ENCODE results near the gene CARMIL1. TPM values are rescaled to one million over a fixed set of nuclear protein-coding genes. Genes with fewer than 3 reads are reported as not detected.

CARMIL1 gene
- total and polyA plus RNA-seq, 7 experiments from 2014 or later, result 2.2 to 12.8 (median 9.3) TPM

- H3K4me1 ChIP-seq (ENCODE audit: control insufficient read depth in 2 of 2, insufficient read depth in 2 of 2, low read length in 2 of 2), result peaks cover 14 to 15% of the 10 kb centered on the region in 2 donors
- H3K27me3 ChIP-seq (ENCODE audit: control insufficient read depth in 2 of 2, insufficient read depth in 2 of 2, low read length in 2 of 2), result no peaks in the 10 kb centered on the region
- H3K9me3 ChIP-seq (ENCODE audit: control insufficient read depth in 2 of 3, low read length in 3 of 3), result no peaks in the 10 kb centered on the region
- peaks cover 0 to 15% (median 0%) of the 10 kb centered on the region in 5 donors for H3K27me3 Mint-ChIP-seq
- ATAC-seq, result no peak
- peaks cover 0 to 4% (median 0%) of the 10 kb centered on the region in 3 experiments for H3K36me3 ChIP-seq (ENCODE audit: control insufficient read depth in 2 of 3, insufficient read depth in 3 of 3, low read length in 3 of 3)
- peak overlapping the region; percentile 24 to 93 (median 90) for H3K27ac Mint-ChIP-seq
- peak overlapping the region; percentile 88 to 98 (median 93) for H3K4me3 Mint-ChIP-seq
- ChIA-PET POLR2A (interaction anchor here (0.6 to 3.1 kb wide), 12 partner anchors 7 to 211 kb away, joined by 3 to 22 read pairs (median 4); no protein-coding TSS in a partner anchor), CTCF (interaction anchor here (0.6 to 3.3 kb wide), 18 partner anchors 8 to 277 kb away, joined by 3 to 77 read pairs (median 5); no protein-coding TSS in a partner anchor)
- H3K4me3 ChIP-seq (ENCODE audit: low read length), result peak overlapping the region; percentile 64
- peaks cover 19 to 63% (median 41%) of the 10 kb centered on the region in 7 donors for H3K4me1 Mint-ChIP-seq
- DNase-seq, result no peak
- peaks cover 0 to 3% (median 0%) of the 10 kb centered on the region in 5 donors for H3K36me3 Mint-ChIP-seq
- peak overlapping the region; percentile 77 for H3K27ac ChIP-seq (ENCODE audit: low read depth, low read length)
- intact Hi-C loops (cut with micrococcal nuclease), result loop anchor here (1.0 to 5.0 kb wide), 9 partner anchors 15 to 682 kb away; partner anchors contain the start of gene TRIM38 (in 1 of the 2)
- H3K9me3 Mint-ChIP-seq, result no peaks in the 10 kb centered on the region
Observed at GRCh38 chr6:25279748-25280343, 672 bp downstream of the CARMIL1 start.

- Histone ChIP-seq H3K36me3 (ENCODE audit: control insufficient read depth in 2 of 3, insufficient read depth in 3 of 3, low read length in 3 of 3) (peaks cover 0 to 4% (median 0%) of the 10 kb centered on the region in 3 experiments), H3K27ac (ENCODE audit: low read depth, low read length) (peak overlapping the region; percentile 77), H3K4me1 (ENCODE audit: control insufficient read depth in 2 of 2, insufficient read depth in 2 of 2, low read length in 2 of 2) (peaks cover 14 to 15% of the 10 kb centered on the region in 2 donors), H3K9me3 (ENCODE audit: control insufficient read depth in 2 of 3, low read length in 3 of 3) (no peaks in the 10 kb centered on the region), H3K4me3 (ENCODE audit: low read length) (peak overlapping the region; percentile 64), H3K27me3 (ENCODE audit: control insufficient read depth in 2 of 2, insufficient read depth in 2 of 2, low read length in 2 of 2) (no peaks in the 10 kb centered on the region)
- peak overlapping the region; percentile 21 to 93 (median 90) for H3K27ac Mint-ChIP-seq
- H3K4me3 Mint-ChIP-seq, result peak overlapping the region; percentile 88 to 98 (median 93)
- ChIA-PET POLR2A (interaction anchor here (0.6 to 3.1 kb wide), 8 partner anchors 9 to 210 kb away, joined by 3 to 22 read pairs (median 5); no protein-coding TSS in a partner anchor), CTCF (interaction anchor here (1.0 kb wide), 3 partner anchors 87 to 211 kb away, joined by 3 to 5 read pairs (median 3); no protein-coding TSS in a partner anchor)
- intact Hi-C loops (cut with micrococcal nuclease), result loop anchor here in 1 of 2 donors (5.0 kb wide), 1 partner anchor 37 kb away; no protein-coding TSS in a partner anchor
- DNase-seq (peak in 7 of 9 donors; percentile 24 to 39 (median 32)), ATAC-seq (peak; percentile 14)
- peaks cover 0 to 13% (median 0%) of the 10 kb centered on the region in 5 donors for H3K27me3 Mint-ChIP-seq
- H3K36me3 Mint-ChIP-seq, result peaks cover 0 to 8% (median 0%) of the 10 kb centered on the region in 5 donors
- H3K9me3 Mint-ChIP-seq, result no peaks in the 10 kb centered on the region
- H3K4me1 Mint-ChIP-seq, result peaks cover 19 to 70% (median 46%) of the 10 kb centered on the region in 7 donors
Observed at GRCh38 chr6:25280344-25281074, 1.3 kb downstream of the CARMIL1 start.

DNA sequence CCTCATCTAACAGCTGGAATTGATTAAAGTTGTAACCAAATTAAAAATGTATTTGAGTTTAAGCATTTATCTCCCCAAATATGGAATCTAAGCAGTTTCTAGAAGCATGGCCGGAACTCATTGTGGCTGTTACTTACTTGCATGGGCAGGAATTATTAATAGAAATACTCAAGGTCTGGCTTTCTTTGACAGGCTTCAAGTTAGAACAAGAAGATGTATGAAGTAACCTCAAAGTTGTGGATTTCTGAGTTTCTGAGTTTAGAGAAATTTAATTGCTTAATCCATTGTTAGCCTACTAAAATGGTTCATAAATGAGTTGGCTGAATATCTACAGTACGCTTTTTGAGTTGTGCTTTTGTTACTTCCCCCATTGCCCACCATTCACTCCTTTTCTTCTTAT lies 7.7 kb downstream of the CARMIL1 start:
- Histone ChIP-seq H3K27me3 (ENCODE audit: control insufficient read depth in 2 of 2, insufficient read depth in 2 of 2, low read length in 2 of 2) (no peaks in the 10 kb centered on the region), H3K27ac (ENCODE audit: low read depth, low read length) (no peak overlapping the region), H3K4me1 (ENCODE audit: control insufficient read depth in 2 of 2, insufficient read depth in 2 of 2, low read length in 2 of 2) (no peaks in the 10 kb centered on the region), H3K9me3 (ENCODE audit: control insufficient read depth in 2 of 3, low read length in 3 of 3) (no peaks in the 10 kb centered on the region), H3K36me3 (ENCODE audit: control insufficient read depth in 2 of 3, insufficient read depth in 3 of 3, low read length in 3 of 3) (no peaks in the 10 kb centered on the region), H3K4me3 (ENCODE audit: low read length) (no peak overlapping the region)
- intact Hi-C loops (cut with micrococcal nuclease), result no loop called here
- POLR2A ChIA-PET, result interaction anchor here (0.8 to 1.0 kb wide), 2 partner anchors 8 kb away, joined by 3 read pairs; partner anchors contain the start of gene CARMIL1
- DNase-seq (no peak), ATAC-seq (no peak)
- Mint-ChIP-seq H3K4me3 (no peak overlapping the region), H3K27ac (no peak overlapping the region), H3K4me1 (peaks cover 0 to 64% (median 37%) of the 10 kb centered on the region in 7 donors), H3K36me3 (peaks cover 0 to 23% (median 2%) of the 10 kb centered on the region in 5 donors), H3K9me3 (peaks cover 0 to 1% (median 0%) of the 10 kb centered on the region in 11 donors), H3K27me3 (no peaks in the 10 kb centered on the region)
- CTCF ChIA-PET, result interaction anchor here (0.6 to 1.8 kb wide), 2 partner anchors 7 to 271 kb away, joined by 3 to 5 read pairs; partner anchors contain the start of gene CARMIL1

- intact Hi-C loops (cut with micrococcal nuclease), result no loop called here
- Mint-ChIP-seq H3K27me3 (no peaks in the 10 kb centered on the region), H3K27ac (no peak overlapping the region), H3K4me1 (peaks cover 0 to 64% (median 35%) of the 10 kb centered on the region in 7 donors), H3K36me3 (peaks cover 0 to 24% (median 2%) of the 10 kb centered on the region in 5 donors), H3K4me3 (no peak overlapping the region), H3K9me3 (peaks cover 0 to 1% (median 0%) of the 10 kb centered on the region in 11 donors)
- Histone ChIP-seq H3K36me3 (ENCODE audit: control insufficient read depth in 2 of 3, insufficient read depth in 3 of 3, low read length in 3 of 3) (no peaks in the 10 kb centered on the region), H3K4me3 (ENCODE audit: low read length) (no peak overlapping the region), H3K27me3 (ENCODE audit: control insufficient read depth in 2 of 2, insufficient read depth in 2 of 2, low read length in 2 of 2) (no peaks in the 10 kb centered on the region), H3K27ac (ENCODE audit: low read depth, low read length) (no peak overlapping the region), H3K9me3 (ENCODE audit: control insufficient read depth in 2 of 3, low read length in 3 of 3) (no peaks in the 10 kb centered on the region), H3K4me1 (ENCODE audit: control insufficient read depth in 2 of 2, insufficient read depth in 2 of 2, low read length in 2 of 2) (no peaks in the 10 kb centered on the region)
- ChIA-PET POLR2A (no interaction called here), CTCF (interaction anchor here (1.8 kb wide), 1 partner anchor 8 kb away, joined by 5 read pairs; the partner anchor contains the start of gene CARMIL1)
- DNase-seq (no peak), ATAC-seq (no peak)
Observed at GRCh38 chr6:25287941-25288340, 8.8 kb downstream of the CARMIL1 start.

DNA sequence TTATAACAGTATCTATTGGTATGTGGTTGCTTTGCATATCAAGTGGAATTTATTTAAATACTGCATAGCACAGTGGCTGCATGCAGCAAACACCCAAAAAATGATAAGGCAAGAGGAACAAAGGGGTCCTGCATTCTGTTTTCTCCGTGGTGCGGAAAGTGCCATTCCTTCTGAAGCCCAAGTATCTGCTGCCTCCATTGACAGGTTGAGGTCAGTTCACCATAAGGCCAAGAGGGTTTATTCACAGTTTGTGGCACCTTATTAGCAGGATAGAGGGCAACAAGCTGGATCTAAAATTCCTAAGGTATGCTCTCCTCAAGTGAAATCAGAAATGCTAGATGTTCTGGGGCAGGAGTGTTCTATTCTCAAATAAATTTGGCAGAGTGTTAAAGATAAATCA lies 9.3 kb downstream of the CARMIL1 start:
- CTCF ChIA-PET, result interaction anchor here (1.8 kb wide), 1 partner anchor 9 kb away, joined by 5 read pairs; the partner anchor contains the start of gene CARMIL1
- Histone ChIP-seq H3K36me3 (ENCODE audit: control insufficient read depth in 2 of 3, insufficient read depth in 3 of 3, low read length in 3 of 3) (no peaks in the 10 kb centered on the region), H3K4me1 (ENCODE audit: control insufficient read depth in 2 of 2, insufficient read depth in 2 of 2, low read length in 2 of 2) (no peaks in the 10 kb centered on the region), H3K27me3 (ENCODE audit: control insufficient read depth in 2 of 2, insufficient read depth in 2 of 2, low read length in 2 of 2) (no peaks in the 10 kb centered on the region), H3K9me3 (ENCODE audit: control insufficient read depth in 2 of 3, low read length in 3 of 3) (no peaks in the 10 kb centered on the region), H3K4me3 (ENCODE audit: low read length) (no peak overlapping the region), H3K27ac (ENCODE audit: low read depth, low read length) (no peak overlapping the region)
- Mint-ChIP-seq H3K27ac (no peak overlapping the region), H3K4me3 (no peak overlapping the region), H3K27me3 (no peaks in the 10 kb centered on the region), H3K36me3 (peaks cover 0 to 28% (median 3%) of the 10 kb centered on the region in 5 donors), H3K4me1 (peaks cover 0 to 62% (median 30%) of the 10 kb centered on the region in 7 donors), H3K9me3 (peaks cover 0 to 1% (median 0%) of the 10 kb centered on the region in 11 donors)
- ATAC-seq, result no peak
- POLR2A ChIA-PET, result no interaction called here
- intact Hi-C loops (cut with micrococcal nuclease), result no loop called here
- no peak for DNase-seq

Measured in naive thymus-derived CD4-positive, alpha-beta T cell (primary cell).